Common myeloid progenitor, CD34-positive (primary cell): ENCODE measurements around the gene NR6A1.

Experiments
- CTCF ChIA-PET: fragments of 350-600 bp; sonication (Branson Sonifier 250); formaldehyde crosslinking; loops from one replicate; lab custom pipeline; 2021; ENCODE audit warnings: antibody characterized with exemption; lab: Charles Lee
- POLR2A ChIA-PET: fragments of 350-600 bp; sonication (Branson Sonifier 250); formaldehyde crosslinking; loops from one replicate; lab custom pipeline; 2021; ENCODE audit warnings: antibody characterized with exemption; lab: Charles Lee
- DNase-seq, 3 donors: peaks; one replicate each; pipeline versions ENCODE4 v3.0.0 to v3.0.0-alpha.2; 2013
- H3K27ac ChIP-seq, 2 experiments: 1 replicate in 1 of 2; 2 replicates in 1 of 2; pipeline ENCODE4 v1.7.0; 2013; ENCODE audit warnings: inconsistent platforms in 2 of 2, low read length in 2 of 2, mild to moderate bottlenecking in 2 of 2, low read depth in 1 of 2, moderate library complexity in 1 of 2; ENCODE audit not compliant: severe bottlenecking in 2 of 2, insufficient read depth in 1 of 2, poor library complexity in 1 of 2
- H3K27me3 ChIP-seq, 5 experiments: replicated peaks in 2 of 5; 1 replicate in 3 of 5; 2 replicates in 2 of 5; pipeline versions ENCODE4 v1.6.1 to v1.7.0; 2013; ENCODE audit warnings: low read length in 4 of 5, mild to moderate bottlenecking in 2 of 5, moderate library complexity in 2 of 5, inconsistent platforms in 1 of 5; ENCODE audit not compliant: insufficient read depth in 5 of 5, control insufficient read depth in 4 of 5
- H3K36me3 ChIP-seq, 4 experiments: 1 replicate in 2 of 4; 2 replicates in 2 of 4; pipeline versions ENCODE4 v1.6.1 to v1.7.0; 2013; ENCODE audit warnings: low read length in 3 of 4, control low read depth in 1 of 4, mild to moderate bottlenecking in 1 of 4; ENCODE audit not compliant: control insufficient read depth in 4 of 4, insufficient read depth in 4 of 4
- H3K4me1 ChIP-seq, 4 experiments: 1 replicate in 3 of 4; 2 replicates in 1 of 4; pipeline versions ENCODE4 v1.6.1 to v1.7.1; 2013; ENCODE audit warnings: low read length in 3 of 4, mild to moderate bottlenecking in 3 of 4, control low read depth in 1 of 4, inconsistent platforms in 1 of 4, moderate library complexity in 1 of 4; ENCODE audit not compliant: control insufficient read depth in 4 of 4, insufficient read depth in 4 of 4; ENCODE audit errors: control extremely low read depth in 1 of 4
- H3K4me3 ChIP-seq, 7 experiments: 1 replicate in 4 of 7; 2 replicates in 3 of 7; pipeline versions ENCODE4 v1.5.1 to v1.7.0; 2013; ENCODE audit warnings: mild to moderate bottlenecking in 7 of 7, low read length in 6 of 7, moderate library complexity in 6 of 7, inconsistent platforms in 2 of 7, low read depth in 2 of 7, control low read depth in 1 of 7; ENCODE audit not compliant: insufficient read depth in 4 of 7, control insufficient read depth in 1 of 7; ENCODE audit errors: extremely low read depth in 1 of 7
- H3K9me3 ChIP-seq, 5 experiments: 1 replicate in 4 of 5; 2 replicates in 1 of 5; pipeline versions ENCODE4 v1.6.1 to v1.7.1; 2013; ENCODE audit warnings: low read length in 4 of 5, mild to moderate bottlenecking in 2 of 5, inconsistent platforms in 1 of 5, low read depth in 1 of 5, moderate library complexity in 1 of 5; ENCODE audit not compliant: control insufficient read depth in 4 of 5, insufficient read depth in 2 of 5; ENCODE audit errors: control extremely low read depth in 1 of 5
- WGBS: methylation state at CpG from one replicate; pipeline ENCODE4 v1.1.5; 2013; ENCODE audit not compliant: insufficient coverage; 5-methylcytosine and 5-hydroxymethylcytosine counted together

The NR6A1 gene

DNA sequence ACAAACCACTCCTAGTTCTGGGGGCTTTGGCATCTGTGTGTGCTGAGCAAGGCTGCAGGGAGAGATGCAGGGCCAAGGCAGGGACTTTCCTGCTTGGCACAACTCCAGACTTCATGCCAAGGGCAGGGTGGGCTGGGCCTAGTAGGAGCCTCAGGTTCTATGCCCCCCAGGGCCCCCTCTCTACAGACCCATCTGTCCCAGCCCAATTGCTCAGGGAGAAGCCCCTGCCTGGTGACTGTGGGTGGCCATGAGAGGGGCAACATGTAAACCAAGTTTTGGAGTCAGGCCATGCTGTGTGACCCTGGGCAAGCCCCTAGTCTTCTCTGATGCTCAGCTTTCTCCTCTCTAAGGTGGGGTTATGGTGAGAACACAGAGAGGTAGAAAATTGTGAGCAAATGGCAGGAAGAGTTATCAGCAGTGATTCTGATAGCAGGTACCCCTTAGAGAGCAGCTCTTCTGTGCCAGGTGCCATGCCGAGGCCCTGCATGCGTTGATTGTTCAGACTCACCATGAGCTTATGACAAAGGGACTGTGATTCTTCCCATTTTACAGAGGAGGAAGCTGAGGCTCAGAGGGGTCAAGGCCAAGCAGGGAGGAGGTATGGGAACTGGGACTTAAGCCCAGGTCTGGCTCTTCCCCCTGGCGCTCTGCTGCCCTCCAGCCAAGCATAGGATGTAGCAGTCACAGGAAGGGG lies 11.0 kb upstream of the NR6A1 start:
- peaks cover 0 to 19% (median 8%) of the 10 kb centered on the region in 4 experiments for H3K4me1 ChIP-seq
- no peaks in the 10 kb centered on the region for H3K36me3 ChIP-seq
- no peak overlapping the region for H3K4me3 ChIP-seq
- H3K9me3 ChIP-seq = no peaks in the 10 kb centered on the region
- H3K27me3 ChIP-seq = no peaks in the 10 kb centered on the region
- no peak for DNase-seq
- CTCF ChIA-PET = interaction anchor here (0.6 to 1.1 kb wide), 4 partner anchors 18 to 70 kb away, joined by 3 to 4 read pairs (median 3); no protein-coding TSS in a partner anchor
- no peak overlapping the region for H3K27ac ChIP-seq
- POLR2A ChIA-PET = no interaction called here
- 93% methylated on average over 3 of the region's 3 CpGs for WGBS

DNA sequence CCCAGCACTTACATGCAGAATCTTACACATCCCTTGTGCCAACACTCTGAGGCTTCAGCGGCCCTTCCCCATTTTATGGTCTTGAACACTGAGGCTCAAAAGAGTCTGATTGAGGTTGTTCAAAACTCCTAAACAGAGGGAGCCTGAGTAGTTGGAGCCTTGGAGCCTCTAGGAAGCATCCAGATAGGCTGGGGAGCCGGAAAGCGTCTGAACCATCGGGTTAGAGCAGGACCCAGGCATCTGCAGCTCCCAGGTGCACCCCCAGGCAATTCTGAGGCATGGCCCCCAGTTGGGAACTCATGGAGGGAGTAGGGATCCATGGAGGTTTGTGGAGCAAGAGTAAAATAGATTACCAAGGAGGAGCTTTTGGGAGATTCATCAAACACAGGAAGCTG lies 9.6 kb upstream of the NR6A1 start:
- 97% methylated on average over 4 of the region's 4 CpGs for whole genome bisulfite sequencing
- Histone ChIP-seq H3K9me3 (no peaks in the 10 kb centered on the region), H3K36me3 (no peaks in the 10 kb centered on the region), H3K4me3 (no peak overlapping the region), H3K4me1 (peaks cover 0 to 29% (median 16%) of the 10 kb centered on the region in 4 experiments), H3K27ac (no peak overlapping the region), H3K27me3 (peaks cover 0 to 5% (median 3%) of the 10 kb centered on the region in 5 experiments)
- CTCF ChIA-PET = interaction anchor here (2.7 to 13.9 kb wide), 2 partner anchors 73 to 113 kb away, joined by 8 to 547 read pairs; partner anchors contain the start of genes ARPC5L, RPL35 and WDR38
- DNase-seq = no peak
- POLR2A ChIA-PET = no interaction called here

DNA sequence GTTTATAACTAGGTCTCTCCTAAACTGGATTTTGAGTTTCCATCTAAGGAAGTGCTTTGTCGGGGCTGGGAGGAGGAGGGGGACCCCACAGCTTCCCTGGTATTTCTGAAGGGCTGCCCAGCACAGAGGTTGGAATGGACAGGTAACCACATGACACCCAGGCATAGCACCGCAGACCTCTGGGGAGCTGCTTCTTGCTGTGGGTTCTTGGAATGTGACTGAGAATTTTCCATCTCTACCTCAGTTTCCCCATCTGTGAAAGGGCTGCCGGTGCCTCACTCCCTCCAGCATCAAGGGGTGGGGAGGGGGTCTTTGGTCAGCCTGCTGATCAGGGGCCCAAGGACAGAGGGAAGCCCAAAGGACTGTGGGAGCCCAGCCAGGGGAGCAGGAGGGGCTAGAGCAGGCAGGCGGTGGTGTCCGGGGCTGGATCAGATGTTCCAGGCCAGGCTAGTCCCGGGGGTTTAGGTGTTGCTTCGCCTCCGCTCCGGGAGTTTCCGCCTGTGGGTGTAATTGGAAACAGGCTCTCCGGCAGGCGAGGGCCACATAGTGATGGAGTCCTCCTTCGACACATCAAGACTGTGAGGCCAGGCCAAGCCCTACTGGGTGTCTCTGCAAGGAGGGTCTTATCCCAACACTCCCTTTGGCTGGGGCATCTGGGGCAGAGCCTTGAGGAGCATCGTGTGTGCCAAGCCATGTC lies 9.1 kb upstream of the NR6A1 start:
- no peaks in the 10 kb centered on the region for H3K36me3 ChIP-seq
- H3K27me3 ChIP-seq = peaks cover 0 to 6% (median 3%) of the 10 kb centered on the region in 5 experiments
- CTCF ChIA-PET = interaction anchor here (0.9 to 13.9 kb wide), 7 partner anchors 10 to 113 kb away, joined by 3 to 547 read pairs (median 5); partner anchors contain the start of genes ARPC5L, RPL35 and WDR38
- H3K4me3 ChIP-seq = no peak overlapping the region
- no peak for DNase-seq
- peaks cover 0 to 29% (median 16%) of the 10 kb centered on the region in 4 experiments for H3K4me1 ChIP-seq
- POLR2A ChIA-PET = no interaction called here
- no peaks in the 10 kb centered on the region for H3K9me3 ChIP-seq
- no peak overlapping the region for H3K27ac ChIP-seq
- WGBS = 94% methylated on average over 12 of the region's 14 CpGs

DNA sequence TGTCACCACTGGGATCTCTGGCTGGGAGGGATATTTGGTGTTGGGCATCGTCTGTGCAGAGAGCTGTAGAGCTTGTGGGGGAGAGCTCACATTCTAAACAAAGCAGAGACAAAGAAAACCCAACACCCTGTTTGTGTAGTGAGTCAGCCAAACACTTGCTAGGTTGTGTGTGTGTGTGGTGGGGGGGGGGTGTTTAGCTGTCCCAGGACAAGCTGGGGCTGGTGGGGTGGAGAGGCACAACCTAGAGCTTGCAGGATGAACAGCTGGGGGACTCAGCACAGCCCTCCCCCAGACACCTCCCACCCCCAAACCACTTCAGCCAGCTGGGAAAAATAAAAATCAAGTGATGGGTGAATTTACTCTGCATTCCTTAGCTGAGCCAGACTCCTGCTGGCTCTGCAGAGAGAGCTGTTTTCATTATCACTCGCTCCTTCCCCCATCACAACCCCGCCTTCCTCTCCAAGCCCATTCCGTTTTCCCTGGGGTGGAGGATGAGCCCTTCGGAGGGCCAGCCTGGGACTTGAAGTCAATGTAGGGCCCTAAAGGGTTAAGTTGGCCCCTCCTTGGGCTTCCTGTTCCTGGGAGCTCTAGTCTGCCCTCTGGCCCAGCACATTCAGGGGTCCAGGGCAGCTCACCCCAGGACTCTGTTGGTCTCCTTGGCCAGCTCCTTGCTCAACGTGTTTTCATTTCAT lies 8.4 kb upstream of the NR6A1 start:
- no peak for DNase-seq
- 100% methylated on average over 5 of the region's 6 CpGs for WGBS
- Histone ChIP-seq H3K4me3 (no peak overlapping the region), H3K27ac (no peak overlapping the region), H3K27me3 (peaks cover 0 to 6% (median 3%) of the 10 kb centered on the region in 5 experiments), H3K9me3 (no peaks in the 10 kb centered on the region), H3K4me1 (peaks cover 0 to 29% (median 15%) of the 10 kb centered on the region in 4 experiments), H3K36me3 (no peaks in the 10 kb centered on the region)
- ChIA-PET CTCF (interaction anchor here (0.9 to 13.9 kb wide), 7 partner anchors 10 to 114 kb away, joined by 3 to 547 read pairs (median 5); partner anchors contain the start of genes ARPC5L, RPL35 and WDR38), POLR2A (no interaction called here)

DNA sequence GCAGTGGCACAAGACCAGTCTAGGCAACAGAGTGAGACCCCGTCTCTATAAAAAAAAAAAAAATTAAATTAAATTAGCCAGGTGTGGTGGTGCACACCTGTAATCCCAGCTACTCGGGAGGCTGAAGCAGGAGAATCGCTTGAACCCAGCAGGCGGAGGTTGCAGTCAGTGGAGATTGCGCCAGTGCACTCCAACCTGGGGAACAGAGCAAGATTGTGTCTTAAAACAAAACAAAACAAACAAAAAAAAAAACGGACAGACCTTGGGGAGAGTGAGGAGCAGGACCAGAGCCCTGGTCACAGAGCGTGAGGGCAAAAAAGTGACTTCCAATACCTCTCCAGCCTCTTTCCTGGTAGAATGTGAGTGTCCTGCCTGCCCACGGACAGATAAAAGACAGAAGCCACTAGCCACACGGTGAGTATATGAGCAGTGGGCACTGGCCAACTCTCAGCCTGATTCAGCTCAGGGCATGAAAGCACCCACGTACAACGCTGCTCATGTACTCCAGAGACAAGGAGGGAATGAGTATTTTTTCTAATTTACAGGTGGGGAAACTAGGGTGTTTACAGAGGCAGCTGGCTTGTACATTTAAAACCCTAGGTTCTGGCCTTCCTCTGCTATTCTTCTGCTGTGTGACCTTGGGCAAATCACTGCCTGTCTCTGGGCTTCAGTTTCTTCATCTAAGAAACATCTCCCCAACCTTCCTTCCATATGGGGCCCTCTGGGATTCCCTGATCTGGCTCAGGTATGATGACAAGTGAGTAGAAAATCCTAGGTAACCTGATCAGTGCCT lies 7.7 kb upstream of the NR6A1 start:
- no peaks in the 10 kb centered on the region for H3K9me3 ChIP-seq
- 95% methylated on average over 6 of the region's 11 CpGs for WGBS
- peaks cover 0 to 34% (median 16%) of the 10 kb centered on the region in 4 experiments for H3K4me1 ChIP-seq
- CTCF ChIA-PET = interaction anchor here (0.9 to 13.9 kb wide), 9 partner anchors 11 to 115 kb away, joined by 3 to 547 read pairs (median 5); partner anchors contain the start of genes ARPC5L, RPL35 and WDR38
- no peak for DNase-seq
- H3K27ac ChIP-seq = no peak overlapping the region
- H3K27me3 ChIP-seq = peaks cover 0 to 6% (median 3%) of the 10 kb centered on the region in 5 experiments
- no peaks in the 10 kb centered on the region for H3K36me3 ChIP-seq
- POLR2A ChIA-PET = no interaction called here
- no peak overlapping the region for H3K4me3 ChIP-seq

DNA sequence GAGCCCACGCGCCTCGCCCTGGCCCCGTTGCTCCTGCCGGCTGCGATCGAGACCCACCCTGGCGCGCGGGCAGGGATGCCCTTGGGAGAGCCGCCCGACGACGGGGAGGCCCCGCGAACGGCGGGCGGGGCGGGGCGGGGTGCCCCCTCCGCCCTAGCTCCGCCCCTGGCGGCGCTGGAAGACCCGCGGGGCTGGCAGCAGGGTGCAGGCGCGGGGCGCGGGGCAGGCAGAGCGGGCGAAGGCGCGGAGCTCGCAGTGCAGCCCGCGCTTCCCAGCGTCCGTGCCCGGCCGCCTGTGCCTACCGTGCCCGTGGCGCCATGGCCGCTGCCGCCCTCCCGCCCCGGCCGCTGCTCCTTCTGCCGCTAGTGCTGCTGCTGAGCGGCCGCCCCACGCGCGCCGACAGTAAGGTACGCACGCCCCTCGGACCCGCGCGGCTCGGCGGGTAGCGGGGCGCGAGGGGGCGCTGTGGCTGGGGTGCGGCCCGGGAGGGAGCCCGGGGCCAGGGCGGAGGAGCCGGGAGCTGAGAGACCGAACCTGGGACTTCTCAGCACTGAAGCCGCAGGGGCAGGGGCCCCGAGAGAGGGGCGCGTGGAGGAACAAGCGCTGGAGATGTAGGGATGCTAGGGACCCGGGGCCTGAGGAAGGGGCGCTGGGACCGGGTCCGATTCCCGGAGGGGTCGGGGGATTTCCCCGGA lies 6.0 kb upstream of the NR6A1 start, which contains the start of gene OLFML2A:
TSS of gene OLFML2A (plus strand) at position 180 of the 695 bp plus-strand sequence. CDS start at position 318, 138 bp downstream.
- Histone ChIP-seq H3K9me3 (no peaks in the 10 kb centered on the region), H3K27ac (no peak within 1 kb of the TSS), H3K36me3 (no peaks in the 10 kb centered on the region), H3K4me1 (peaks cover 0 to 38% (median 20%) of the 10 kb centered on the region in 4 experiments), H3K27me3 (peaks cover 0 to 6% (median 3%) of the 10 kb centered on the region in 5 experiments), H3K4me3 (peak within 1 kb of the TSS; percentile 16 to 78 (median 68))
- peak in 2 of 3 donors; percentile 64 to 70 for DNase-seq
- ChIA-PET POLR2A (no interaction called here), CTCF (interaction anchor here (0.8 to 13.9 kb wide), 18 partner anchors 8 to 225 kb away, joined by 3 to 547 read pairs (median 6); partner anchors contain the start of genes ARPC5L, RPL35 and WDR38)
- under 1% methylated on average over 78 of the region's 87 CpGs for WGBS
